GM19397 (cell line): ENCODE results near the gene ATP6V1C2.

Experiments used
- ATAC-seq: cut with Tn5 transposase; IDR thresholded peaks from one replicate; pipeline ENCODE4 v1.9.1; 2021; ENCODE audit warnings: mild to moderate bottlenecking, moderate library complexity; ENCODE audit not compliant: unreplicated experiment

Gene ATP6V1C2

GRCh38 chr2:10721396-10722251, at the start of gene ATP6V1C2:
Gene ATP6V1C2, plus strand, starts transcription at chr2:10721630. Its CDS starts 1,220 bp downstream, at chr2:10722850.
- peak; percentile 74 for ATAC-seq

GRCh38 chr2:10675131-10675530, 46.3 kb upstream of the ATP6V1C2 start:
- no peak for ATAC-seq

GRCh38 chr2:10678225-10678624, 43.2 kb upstream of the ATP6V1C2 start:
- ATAC-seq = no peak

GRCh38 chr2:10680214-10680613, 41.2 kb upstream of the ATP6V1C2 start:
- ATAC-seq = no peak

- no peak for ATAC-seq
Measured at GRCh38 chr2:10680957-10681356, 40.5 kb upstream of the ATP6V1C2 start.

GRCh38 chr2:10686176-10686730, 35.2 kb upstream of the ATP6V1C2 start:
- no peak for ATAC-seq

GRCh38 chr2:10688921-10689807, 32.3 kb upstream of the ATP6V1C2 start:
- ATAC-seq = peak; percentile 8

GRCh38 chr2:10691521-10691920, 29.9 kb upstream of the ATP6V1C2 start:
- ATAC-seq = no peak

- ATAC-seq = no peak
Measured at GRCh38 chr2:10700078-10700803, 21.2 kb upstream of the ATP6V1C2 start.

GRCh38 chr2:10704034-10704594, 17.3 kb upstream of the ATP6V1C2 start:
- ATAC-seq = no peak

GRCh38 chr2:10706033-10706432, 15.4 kb upstream of the ATP6V1C2 start:
- no peak for ATAC-seq

GRCh38 chr2:10707831-10708230, 13.6 kb upstream of the ATP6V1C2 start:
- no peak for ATAC-seq

- ATAC-seq = no peak
Measured at GRCh38 chr2:10709290-10709939, 12.0 kb upstream of the ATP6V1C2 start.

- ATAC-seq = no peak
Measured at GRCh38 chr2:10712185-10712809, 9.1 kb upstream of the ATP6V1C2 start.

- no peak for ATAC-seq
Measured at GRCh38 chr2:10716581-10716980, 4.8 kb upstream of the ATP6V1C2 start.

- no peak for ATAC-seq
Measured at GRCh38 chr2:10717628-10718027, 3.8 kb upstream of the ATP6V1C2 start.

GRCh38 chr2:10720306-10720705, 1.1 kb upstream of the ATP6V1C2 start:
- ATAC-seq = no peak

- no peak for ATAC-seq
Measured at GRCh38 chr2:10720947-10721395, 459 bp upstream of the ATP6V1C2 start.

- no peak for ATAC-seq
Measured at GRCh38 chr2:10722252-10722825, 909 bp downstream of the ATP6V1C2 start.
